IMR-90 (cell line): ENCODE measurements around the gene TEX11. TPM values are rescaled to one million over a fixed set of nuclear protein-coding genes. Genes with fewer than 3 reads are reported as not detected.

Source experiments
- ATAC-seq: fragments of 200-7000 bp; cut with Tn5 transposase; 2 replicates; pipeline ENCODE4 v1.9.1; 2020; ENCODE audit warnings: low read depth, mild to moderate bottlenecking, moderate library complexity
- BruUV-seq: library from RNA; stranded (reverse); fragments of 400-500 nt; replicated peaks from 2 replicates; lab custom pipeline; 2021; lab: Mats Ljungman, UMichigan
- CTCF ChIA-PET: fragments of 300-600 bp; formaldehyde crosslinking; extraction: SDS; loops from one replicate; lab custom pipeline; 2021; ENCODE audit warnings: antibody characterized with exemption; lab: Yijun Ruan, JAX
- POLR2A ChIA-PET: fragments of 300-600 bp; sonication (Branson Sonifier 250); formaldehyde crosslinking; loops from one replicate; lab custom pipeline; 2022; ENCODE audit warnings: antibody characterized with exemption; ENCODE audit not compliant: unreplicated experiment; lab: Charles Lee
- DNase-seq: peaks from one replicate; pipeline ENCODE4 v3.0.0; 2013
- H2AFZ ChIP-seq: replicated peaks from 2 replicates; pipeline ENCODE3; 2013; ENCODE audit warnings: low read length, mild to moderate bottlenecking; ENCODE audit not compliant: poor library complexity
- H2AK5ac ChIP-seq: 2 replicates; pipeline ENCODE4 v1.6.1; 2013; ENCODE audit warnings: low read depth, low read length, inconsistent platforms
- H2AK9ac ChIP-seq: replicated peaks from 2 replicates; pipeline ENCODE3; 2013; ENCODE audit warnings: mild to moderate bottlenecking, low read depth, low read length, moderate library complexity; ENCODE audit not compliant: poor library complexity
- H2BK120ac ChIP-seq: 2 replicates; pipeline ENCODE4 v1.6.1; 2013; ENCODE audit warnings: low read depth, low read length, inconsistent platforms
- H2BK15ac ChIP-seq: 3 replicates; pipeline ENCODE4 v1.6.1; 2013; ENCODE audit warnings: low read depth, low read length, inconsistent platforms
- H2BK20ac ChIP-seq: 2 replicates; pipeline ENCODE4 v1.6.1; 2013; ENCODE audit warnings: low read depth, mild to moderate bottlenecking, inconsistent platforms, low read length, moderate library complexity
- H2BK5ac ChIP-seq: 2 replicates; pipeline ENCODE4 v1.6.1; 2013; ENCODE audit warnings: mild to moderate bottlenecking, low read depth, low read length, inconsistent platforms; ENCODE audit not compliant: poor library complexity, severe bottlenecking
- H3K14ac ChIP-seq: replicated peaks from 2 replicates; pipeline ENCODE4 v1.6.1; 2013; ENCODE audit warnings: low read depth, low read length, inconsistent platforms
- H3K18ac ChIP-seq: 2 replicates; pipeline ENCODE4 v1.6.1; 2013; ENCODE audit warnings: low read depth, low read length, control low read depth
- H3K23ac ChIP-seq: 2 replicates; pipeline ENCODE4 v1.6.1; 2013; ENCODE audit warnings: low read depth, low read length, inconsistent platforms
- H3K27ac ChIP-seq: 2 replicates; pipeline ENCODE4 v1.5.1; 2013; ENCODE audit warnings: mild to moderate bottlenecking, control low read depth, low read length; ENCODE audit not compliant: insufficient read depth
- H3K27me3 ChIP-seq: 2 replicates; pipeline ENCODE4 v1.6.1; 2013; ENCODE audit warnings: low read length; ENCODE audit not compliant: control insufficient read depth, insufficient read depth
- H3K36me3 ChIP-seq: 2 replicates; pipeline ENCODE4 v1.6.1; 2013; ENCODE audit warnings: low read length, mixed read lengths; ENCODE audit not compliant: control insufficient read depth, insufficient read depth
- H3K4ac ChIP-seq: 2 replicates; pipeline ENCODE4 v1.6.1; 2013; ENCODE audit warnings: low read depth, low read length, inconsistent platforms
- H3K4me1 ChIP-seq: 2 replicates; pipeline ENCODE4 v1.6.1; 2013; ENCODE audit warnings: low read length, mixed read lengths; ENCODE audit not compliant: control insufficient read depth, insufficient read depth
- H3K4me2 ChIP-seq: 2 replicates; pipeline ENCODE4 v1.6.1; 2013; ENCODE audit warnings: low read depth, mild to moderate bottlenecking, control low read depth, low read length, moderate library complexity
- H3K4me3 ChIP-seq: 2 replicates; pipeline ENCODE4 v1.5.1; 2013; ENCODE audit warnings: low read depth, mild to moderate bottlenecking, control low read depth, low read length, moderate library complexity; ENCODE audit not compliant: insufficient read depth
- H3K56ac ChIP-seq: 2 replicates; pipeline ENCODE4 v1.6.1; 2013; ENCODE audit warnings: low read length, inconsistent platforms; ENCODE audit not compliant: insufficient read depth; ENCODE audit errors: extremely low read depth
- H3K79me1 ChIP-seq, 2 experiments: 2 replicates each; pipeline ENCODE4 v1.6.1; 2013; ENCODE audit warnings: low read length in 2 of 2, inconsistent platforms in 1 of 2, low read depth in 1 of 2
- H3K9ac ChIP-seq: 2 replicates; pipeline ENCODE4 v1.6.1; 2013; ENCODE audit warnings: low read depth, low read length, control low read depth
- H3K9me1 ChIP-seq: 2 replicates; pipeline ENCODE4 v1.6.1; 2013; ENCODE audit warnings: low read length, inconsistent platforms; ENCODE audit not compliant: insufficient read depth
- H3K9me3 ChIP-seq: 2 replicates; pipeline ENCODE4 v1.6.1; 2013; ENCODE audit warnings: low read length; ENCODE audit not compliant: control insufficient read depth, insufficient read depth
- H4K20me1 ChIP-seq: 2 replicates; pipeline ENCODE4 v1.6.1; 2013; ENCODE audit warnings: low read length, inconsistent platforms; ENCODE audit not compliant: insufficient read depth
- H4K5ac ChIP-seq: 2 replicates; pipeline ENCODE4 v1.6.1; 2013; ENCODE audit warnings: mild to moderate bottlenecking, low read depth, low read length, control low read depth
- H4K8ac ChIP-seq, 2 experiments: 2 replicates each; pipeline ENCODE4 v1.6.1; 2013; ENCODE audit warnings: low read depth in 2 of 2, low read length in 2 of 2, control low read depth in 1 of 2, inconsistent platforms in 1 of 2
- H4K91ac ChIP-seq: 2 replicates; pipeline ENCODE4 v1.6.1; 2013; ENCODE audit warnings: low read depth, low read length, inconsistent platforms; ENCODE audit not compliant: insufficient read depth
- BHLHE40 ChIP-seq: fragments of 150-350 bp; IDR thresholded peaks from 2 replicates; pipeline ENCODE4 v1.6.1; 2016; ENCODE audit warnings: mild to moderate bottlenecking, low read depth, low read length
- FOS ChIP-seq: fragments of 150-350 bp; IDR thresholded peaks from 2 replicates; pipeline ENCODE4 v1.6.1; 2016; ENCODE audit warnings: low read depth, low read length
- MXI1 ChIP-seq: IDR thresholded peaks from 2 replicates; pipeline ENCODE4 v1.6.1; 2012; ENCODE audit warnings: low read depth, mild to moderate bottlenecking, low read length, moderate library complexity, borderline replicate concordance
- WGBS, 2 experiments: methylation state at CpG; one replicate each; pipeline versions ENCODE4 v1.1.5 to v1.1.7; 2013; ENCODE audit warnings: missing lambda C conversion rate in 2 of 2; ENCODE audit not compliant: insufficient read length in 1 of 2; ENCODE audit errors: extremely low coverage in 2 of 2; 5-methylcytosine and 5-hydroxymethylcytosine counted together
- dilution Hi-C: fragments of 300-500 bp; cut with HindIII; formaldehyde crosslinking; loops from one replicate; pipeline ENCODE4 v1.14.3; 2018; ENCODE audit warnings: low sequenced_read_pairs; ENCODE audit not compliant: unreplicated experiment
- in situ Hi-C: fragments of 300-500 bp; cut with MboI; formaldehyde crosslinking; loops from 3 replicates; pipeline ENCODE4 v1.14.3; 2019; ENCODE audit warnings: low sequenced_read_pairs, inconsistent platforms, mixed read lengths
- intact Hi-C: fragments of 100-400 bp; cut with micrococcal nuclease; formaldehyde crosslinking; loops from 2 replicates; pipeline ENCODE4 v1.10.0; 2022
- polyA plus RNA-seq, 3 experiments: library from polyadenylated mRNA; depleted of rRNA; stranded (reverse); fragments of >200 nt; gene quantifications; 2 replicates each; pipeline ENCODE4 v1.2.3, GENCODE V29; 2012; ENCODE audit warnings: low replicate concordance in 1 of 3
- total RNA-seq: library from RNA; depleted of rRNA; stranded (reverse); fragments of >200 nt; gene quantifications from 2 replicates; pipeline ENCODE4 v1.2.3, GENCODE V29; 2012

TEX11 gene
- total and polyA plus RNA-seq, 2 of the 4 experiments (the other 2 are of a cell fraction): not detected

GRCh38 chrX:70527610-70528345 lies 380.7 kb downstream of the TEX11 start:
- Histone ChIP-seq H2AFZ (no peak overlapping the region), H2BK5ac (no peak overlapping the region), H3K9ac (no peak overlapping the region), H3K18ac (no peak overlapping the region), H3K79me1 (no peaks in the 10 kb centered on the region), H3K36me3 (no peaks in the 10 kb centered on the region), H3K56ac (no peak overlapping the region), H2BK120ac (no peak overlapping the region), H3K4me2 (no peak overlapping the region), H3K4ac (no peak overlapping the region), H3K14ac (no peak overlapping the region), H2AK9ac (no peak overlapping the region), H3K4me1 (no peaks in the 10 kb centered on the region), H3K23ac (no peak overlapping the region), H4K91ac (no peak overlapping the region), H2BK15ac (no peak overlapping the region), H4K5ac (no peak overlapping the region), H4K8ac (no peak overlapping the region), H3K27ac (no peak overlapping the region), H2AK5ac (no peak overlapping the region), H3K9me3 (no peaks in the 10 kb centered on the region), H2BK20ac (no peak overlapping the region), H3K9me1 (no peaks in the 10 kb centered on the region), H3K27me3 (peaks cover 12% of the 10 kb centered on the region), H3K4me3 (no peak overlapping the region), H4K20me1 (no peaks in the 10 kb centered on the region)
- no peak for ATAC-seq
- intact Hi-C loops: no loop called here
- dilution Hi-C loops: no loop called here
- ChIA-PET POLR2A (no interaction called here), CTCF (interaction anchor here (0.6 kb wide), 1 partner anchor 27 kb away, joined by 3 read pairs; no protein-coding TSS in a partner anchor)
- 17% methylated on average over 1 of the region's 3 CpGs; no CpG with 5 or more reads in 1 of the 2 experiments for WGBS, 2 experiments
- TF ChIP-seq FOS: no peak
- TF ChIP-seq BHLHE40: no peak
- TF ChIP-seq MXI1: no peak
- no peak for DNase-seq
- in situ Hi-C loops: no loop called here
- BruUV-seq: no TSS peak
